OCI-LY1 (cell line): ENCODE measurements around the gene TMEM272.

Experiments used
- H2AFZ ChIP-seq: fragments of 200-600 bp; sonication (generic), shearing (Covaris generic); 2 replicates; pipeline ENCODE4 v1.6.0; 2014; ENCODE audit warnings: antibody characterized with exemption, mild to moderate bottlenecking, low read length
- H3F3A ChIP-seq: fragments of 200-600 bp; sonication (generic), shearing (Covaris generic); 2 replicates; pipeline ENCODE4 v1.6.0; 2014; ENCODE audit warnings: mild to moderate bottlenecking, antibody characterized with exemption, low read length, moderate library complexity; ENCODE audit not compliant: insufficient read depth
- H3K27ac ChIP-seq: fragments of 200-600 bp; sonication (generic); 2 replicates; pipeline ENCODE4 v1.5.1; 2014; ENCODE audit warnings: low read length, mixed run types, mild to moderate bottlenecking, low read depth; ENCODE audit not compliant: poor library complexity, severe bottlenecking
- H3K27me3 ChIP-seq: fragments of 200-600 bp; sonication (generic); 2 replicates; pipeline ENCODE4 v1.6.0; 2014; ENCODE audit warnings: antibody characterized with exemption, mild to moderate bottlenecking, low read length, moderate library complexity; ENCODE audit not compliant: insufficient read depth
- H3K36me3 ChIP-seq: fragments of 200-600 bp; sonication (generic); 2 replicates; pipeline ENCODE4 v1.6.1; 2014; ENCODE audit warnings: mild to moderate bottlenecking, antibody characterized with exemption, low read length, moderate library complexity, mixed read lengths; ENCODE audit not compliant: insufficient read depth
- H3K4me1 ChIP-seq: fragments of 200-600 bp; sonication (generic); 2 replicates; pipeline ENCODE4 v1.5.1; 2014; ENCODE audit warnings: mild to moderate bottlenecking, low read length, moderate library complexity; ENCODE audit not compliant: insufficient read depth, severe bottlenecking
- H3K4me2 ChIP-seq: fragments of 200-600 bp; sonication (generic), shearing (Covaris generic); 2 replicates; pipeline ENCODE4 v1.6.1; 2014; ENCODE audit warnings: low read length
- H3K4me3 ChIP-seq: fragments of 200-600 bp; sonication (generic); 2 replicates; pipeline ENCODE4 v1.5.1; 2014; ENCODE audit warnings: low read length, low read depth, mild to moderate bottlenecking, mixed read lengths; ENCODE audit not compliant: poor library complexity, severe bottlenecking
- H3K79me2 ChIP-seq: fragments of 200-600 bp; shearing (Covaris generic); 2 replicates; pipeline ENCODE4 v1.6.1; 2016; ENCODE audit warnings: mixed run types, low read length, mixed read lengths; ENCODE audit not compliant: insufficient read depth
- H3K9ac ChIP-seq: fragments of 200-600 bp; sonication (generic), shearing (Covaris generic); 2 replicates; pipeline ENCODE4 v1.6.1; 2014; ENCODE audit warnings: mild to moderate bottlenecking, low read length, mixed read lengths
- H3K9me2 ChIP-seq: fragments of 200-600 bp; sonication (generic), shearing (Covaris generic); 2 replicates; pipeline ENCODE4 v1.6.1; 2014; ENCODE audit warnings: low read depth, mild to moderate bottlenecking, low read length, mixed read lengths
- H3K9me3 ChIP-seq: fragments of 200-600 bp; shearing (Covaris generic); 2 replicates; pipeline ENCODE4 v1.6.1; 2014; ENCODE audit warnings: low read length, mixed read lengths
- H4K20me1 ChIP-seq: fragments of 200-600 bp; sonication (generic), shearing (Covaris generic); 2 replicates; pipeline ENCODE4 v1.6.0; 2016; ENCODE audit warnings: mild to moderate bottlenecking, low read length; ENCODE audit not compliant: insufficient read depth
- CTCF ChIP-seq: fragments of 200-600 bp; sonication (generic), shearing (Covaris generic); IDR thresholded peaks from 2 replicates; pipeline ENCODE4 v1.5.1; 2017; ENCODE audit warnings: mild to moderate bottlenecking, antibody characterized with exemption, low read length, moderate library complexity, mixed read lengths
- EZH2 ChIP-seq: fragments of 200-600 bp; sonication (generic), shearing (Covaris generic); IDR thresholded peaks from 2 replicates; pipeline ENCODE4 v1.8.0; 2017; ENCODE audit warnings: borderline replicate concordance, mixed run types, mild to moderate bottlenecking, antibody characterized with exemption, low read length, moderate library complexity, mixed read lengths

TMEM272 gene

GRCh38 chr13:51800486-51800885, 44.5 kb downstream of the TMEM272 start:
- Histone ChIP-seq H3K27ac (no peak overlapping the region), H3K36me3 (no peaks in the 10 kb centered on the region), H3K4me2 (no peak overlapping the region), H3K9ac (no peak overlapping the region), H3K9me2 (no peaks in the 10 kb centered on the region), H3K9me3 (no peaks in the 10 kb centered on the region), H3K4me3 (no peak overlapping the region), H3K4me1 (peaks cover 55% of the 10 kb centered on the region), H3F3A (no peaks in the 10 kb centered on the region), H2AFZ (no peak overlapping the region), H3K79me2 (no peaks in the 10 kb centered on the region), H3K27me3 (no peaks in the 10 kb centered on the region), H4K20me1 (no peaks in the 10 kb centered on the region)
- no peak for TF ChIP-seq CTCF

- no peaks in the 10 kb centered on the region for H3K9me3 ChIP-seq
- H2AFZ ChIP-seq, result no peak overlapping the region
- H4K20me1 ChIP-seq, result no peaks in the 10 kb centered on the region
- no peak overlapping the region for H3K9ac ChIP-seq
- no peak overlapping the region for H3K4me2 ChIP-seq
- no peaks in the 10 kb centered on the region for H3K36me3 ChIP-seq
- no peaks in the 10 kb centered on the region for H3K79me2 ChIP-seq
- no peaks in the 10 kb centered on the region for H3K27me3 ChIP-seq
- no peak for TF ChIP-seq EZH2
- TF ChIP-seq CTCF, result no peak
- H3F3A ChIP-seq, result no peaks in the 10 kb centered on the region
- H3K4me1 ChIP-seq, result peaks cover 55% of the 10 kb centered on the region
- no peaks in the 10 kb centered on the region for H3K9me2 ChIP-seq
- H3K27ac ChIP-seq, result no peak overlapping the region
- no peak overlapping the region for H3K4me3 ChIP-seq
Observed at GRCh38 chr13:51799261-51799660, 45.7 kb downstream of the TMEM272 start.

GRCh38 chr13:51797664-51798488, 47.1 kb downstream of the TMEM272 start:
- TF ChIP-seq EZH2 (no peak), CTCF (peak; percentile 78)
- Histone ChIP-seq H3K9me3 (no peaks in the 10 kb centered on the region), H2AFZ (no peak overlapping the region), H3K4me3 (no peak overlapping the region), H3K27ac (no peak overlapping the region), H3F3A (no peaks in the 10 kb centered on the region), H3K4me2 (no peak overlapping the region), H3K9ac (no peak overlapping the region), H4K20me1 (no peaks in the 10 kb centered on the region), H3K27me3 (no peaks in the 10 kb centered on the region), H3K36me3 (no peaks in the 10 kb centered on the region), H3K4me1 (peaks cover 59% of the 10 kb centered on the region), H3K79me2 (no peaks in the 10 kb centered on the region), H3K9me2 (no peaks in the 10 kb centered on the region)
